ENCODE data around the gene FAM149A.

GRCh38 chr4:186067757-186068385 lies 36.6 kb upstream of the FAM149A start:
- TF ChIP-seq POLR2A (IDR thresholded peaks at IDR 0.05) (no peak), CTCF (IDR thresholded peaks at IDR 0.05) (peak; percentile 52 to 57 (median 53))
